ENCODE data around the gene PRM2. TPM values are rescaled to one million over a fixed set of nuclear protein-coding genes. Genes with fewer than 3 reads are reported as not detected.

Gene PRM2
- total and polyA plus RNA-seq, 2 of the 8 experiments (the other 6 are each of a cell fraction or from before 2014, with no cell fraction given), result not detected

GRCh38 chr16:11310997-11311561 lies 34.8 kb upstream of the PRM2 start:
- no peak for FAIRE-seq
- H2BK5ac ChIP-seq (ENCODE audit: low read depth, low read length), result peak overlapping the region; percentile 52; the same call in 1 of the 2 replicates
- POLR2A ChIA-PET (ENCODE audit: partially characterized antibody), result interaction anchor here (1.0 to 3.5 kb wide), 5 partner anchors 23 to 55 kb away, joined by 3 to 27 read pairs (median 3); partner anchors contain the start of gene SOCS1

More at GRCh38 chr16:11310997-11311561, 34.8 kb upstream of the PRM2 start:
- Histone ChIP-seq H3K27me3 (replicated peaks in 1 of 4; ENCODE audit: control insufficient read depth in 3 of 4, extremely low read depth in 1 of 4, insufficient read depth in 3 of 4, low read length in 3 of 4) (no peaks in the 10 kb centered on the region), H3K9me3 (ENCODE audit: insufficient read depth in 2 of 2, low read depth in 1 of 2, low read length in 1 of 2) (no peaks in the 10 kb centered on the region), H3K18ac (ENCODE audit: extremely low read depth, low read length) (no peak overlapping the region), H4K20me1 (replicated peaks in 1 of 2; ENCODE audit: control insufficient read depth in 1 of 2, insufficient read depth in 2 of 2, low read length in 2 of 2) (no peaks in the 10 kb centered on the region), H2BK12ac (ENCODE audit: low read depth, low read length) (peak overlapping the region; percentile 68; the same call in 1 of the 2 replicates), H4K91ac (replicated peaks; ENCODE audit: insufficient read length, low read length) (peak overlapping the region; percentile 45), H3K23ac (ENCODE audit: insufficient read length) (no peak overlapping the region), H3K79me1 (ENCODE audit: low read depth, low read length) (no peaks in the 10 kb centered on the region), H2BK15ac (ENCODE audit: low read length) (peak overlapping the region; percentile 72; the same call in 1 of the 2 replicates), H2BK120ac (replicated peaks; ENCODE audit: low read depth, low read length) (peak overlapping the region; percentile 28), H3K9ac (replicated peaks in 1 of 4; ENCODE audit: extremely low read depth in 1 of 4, low read depth in 3 of 4, low read length in 3 of 4) (no peak overlapping the region), H3K27ac (ENCODE audit: low read depth, low read length) (no peak overlapping the region), H3K4me2 (ENCODE audit: insufficient read depth in 1 of 2, low read depth in 2 of 2, low read length in 2 of 2) (no peak overlapping the region), H3K4me3 (ENCODE audit: extremely low read depth in 1 of 4, insufficient read depth in 2 of 4, low read depth in 3 of 4, low read length in 4 of 4) (no peak overlapping the region), H3K4me1 (replicated peaks in 1 of 4; ENCODE audit: control insufficient read depth in 3 of 4, insufficient read depth in 4 of 4, low read length in 3 of 4) (peaks cover 18 to 38% (median 21%) of the 10 kb centered on the region in 4 experiments), H4K8ac (ENCODE audit: extremely low read depth, insufficient read depth, low read length) (no peak overlapping the region), H3K23me2 (ENCODE audit: low read depth, low read length) (peaks cover 2% of the 10 kb centered on the region; the same call in 1 of the 2 replicates), H3K4ac (replicated peaks; ENCODE audit: insufficient read length, low read depth, low read length) (peak overlapping the region; percentile 12), H2AK5ac (ENCODE audit: low read depth, low read length) (peak overlapping the region; percentile 67; the same call in 1 of the 2 replicates), H2AFZ (ENCODE audit: low read length) (no peak overlapping the region), H4K5ac (ENCODE audit: insufficient read length, low read depth, low read length) (no peak overlapping the region), H3K79me2 (ENCODE audit: control insufficient read depth in 1 of 2, insufficient read depth in 2 of 2, low read length in 2 of 2) (no peaks in the 10 kb centered on the region), H3K36me3 (ENCODE audit: control insufficient read depth in 2 of 4, insufficient read depth in 4 of 4, low read length in 3 of 4) (no peaks in the 10 kb centered on the region), H2BK20ac (ENCODE audit: low read length) (peak overlapping the region; percentile 97; the same call in 1 of the 2 replicates), H3K14ac (ENCODE audit: insufficient read length) (no peak overlapping the region), H3K56ac (replicated peaks; ENCODE audit: insufficient read length, low read depth, low read length) (no peak overlapping the region)
- DNase-seq (ENCODE audit: low read depth in 1 of 2, low spot score in 2 of 2), result no peak
- TF ChIP-seq RBBP5 (IDR thresholded peaks at IDR 0.05; ENCODE audit: borderline replicate concordance, low read depth, low read length) (no peak), TCF12 (IDR thresholded peaks at IDR 0.05; ENCODE audit: low read depth, low read length) (no peak), KDM1A (IDR thresholded peaks at IDR 0.05; ENCODE audit: borderline replicate concordance, low read length) (no peak), JUN (IDR thresholded peaks at IDR 0.05; ENCODE audit: low read depth, low read length) (no peak), KDM4A (IDR thresholded peaks at IDR 0.05; ENCODE audit: low read depth, low read length, severe bottlenecking) (no peak), CHD1 (IDR thresholded peaks at IDR 0.05; ENCODE audit: low read depth, low read length) (no peak)
- WGBS, 2 experiments (ENCODE audit: extremely low coverage in 1 of 2, insufficient coverage in 1 of 2, insufficient read length in 1 of 2, insufficient replicate concordance in 2 of 2, low coverage in 1 of 2, low lambda C conversion rate in 2 of 2, missing lambda C conversion rate in 1 of 2), result 91% methylated on average over 10 of the region's 10 CpGs; no CpG with 5 or more reads in 1 of the 2 experiments
- CTCF ChIA-PET (ENCODE audit: partially characterized antibody), result interaction anchor here (0.6 to 1.5 kb wide), 4 partner anchors 13 to 54 kb away, joined by 3 to 4 read pairs (median 3); no protein-coding TSS in a partner anchor

Data from H1 (cell line).